ENCODE measurements around the gene C5.
"Not testable (repeated sequence)": the region's sequence is repeated elsewhere in the genome, so short reads cannot be mapped to it uniquely, and the experiment has no call there.

GRCh38 chr9:120971471-120971870 lies 78.6 kb downstream of the C5 start:
- TF ChIP-seq EP300 (IDR thresholded peaks at IDR 0.05); CTCF (IDR thresholded peaks at IDR 0.05); POLR2A (IDR thresholded peaks at IDR 0.05; ENCODE audit: low read depth); POLR2AphosphoS5 (IDR thresholded peaks at IDR 0.05): not testable (repeated sequence)
